HepG2 (cell line): Measurements from ENCODE around the gene PEX14. TPM values are rescaled to one million over a fixed set of nuclear protein-coding genes. Genes with fewer than 3 reads are reported as not detected.
A peak's percentile ranks its signal among the peaks of the same experiment; 100 is the strongest.

Experiments used
- ATM ChIP-seq: fragments of 450-650 bp; IDR thresholded peaks from 2 replicates; pipeline ENCODE4 v1.7.1; 2017; ENCODE audit warnings: mild to moderate bottlenecking, borderline replicate concordance
- CREB1 ChIP-seq, 2 experiments: fragments of 450-650 bp in 1 of 2; IDR thresholded peaks; 2 replicates each; pipeline ENCODE4 v1.6.1; 2016 to 2017; ENCODE audit warnings: control low read depth in 1 of 2, mild to moderate bottlenecking in 1 of 2, missing compliant biosample characterization in 1 of 2, missing genetic modification characterization in 1 of 2
- HHEX ChIP-seq: IDR thresholded peaks from 2 replicates; pipeline ENCODE4 v1.6.1; 2016; ENCODE audit warnings: control low read depth
- IRX3 ChIP-seq: sonication (generic); formaldehyde crosslinking; IDR thresholded peaks from 2 replicates; pipeline ENCODE4 v1.8.1; 2023; ENCODE audit warnings: mild to moderate bottlenecking, low read depth, missing genetic modification reagents, borderline replicate concordance
- MAX ChIP-seq: IDR thresholded peaks from 2 replicates; pipeline ENCODE4 v1.6.1; 2012; ENCODE audit warnings: inconsistent platforms
- NCOA5 ChIP-seq: sonication (generic); formaldehyde crosslinking; IDR thresholded peaks from 2 replicates; pipeline ENCODE4 v1.4.0; 2020; ENCODE audit warnings: missing genetic modification reagents
- SMC3 ChIP-seq: IDR thresholded peaks from 2 replicates; pipeline ENCODE4 v1.6.1; 2011; ENCODE audit warnings: low read length, improper control_type of control experiment
- SP140L ChIP-seq: sonication (generic); formaldehyde crosslinking; IDR thresholded peaks from 2 replicates; pipeline ENCODE4 v1.4.0; 2020; ENCODE audit warnings: missing genetic modification reagents, borderline replicate concordance
- TFE3 ChIP-seq: IDR thresholded peaks from 2 replicates; pipeline ENCODE4 v1.6.1; 2016
- ZBTB46 ChIP-seq: sonication (generic); formaldehyde crosslinking; IDR thresholded peaks from 2 replicates; pipeline ENCODE4 v1.4.0; 2020; ENCODE audit warnings: mild to moderate bottlenecking, missing genetic modification reagents, borderline replicate concordance
- ZFP37 ChIP-seq: sonication (generic); formaldehyde crosslinking; IDR thresholded peaks from 2 replicates; pipeline ENCODE4 v1.4.0; 2020; ENCODE audit warnings: missing genetic modification reagents, borderline replicate concordance
- ZNF224 ChIP-seq: sonication (generic); formaldehyde crosslinking; IDR thresholded peaks from 2 replicates; pipeline ENCODE4 v1.5.0; 2020; ENCODE audit warnings: mild to moderate bottlenecking, missing genetic modification reagents
- ZNF234 ChIP-seq: sonication (generic); formaldehyde crosslinking; conservative IDR thresholded peaks from 2 replicates; pipeline ENCODE4 v1.5.1; 2020; ENCODE audit warnings: mild to moderate bottlenecking, missing genetic modification reagents
- ZNF3 ChIP-seq: IDR thresholded peaks from 2 replicates; pipeline ENCODE4 v1.7.0; 2017; ENCODE audit warnings: inconsistent platforms
- ZNF354B ChIP-seq: sonication (generic); formaldehyde crosslinking; IDR thresholded peaks from 2 replicates; pipeline ENCODE4 v1.8.0; 2022; ENCODE audit warnings: mild to moderate bottlenecking, missing genetic modification reagents
- ZNF563 ChIP-seq: sonication (generic); formaldehyde crosslinking; IDR thresholded peaks from 2 replicates; pipeline ENCODE4 v1.8.0; 2022; ENCODE audit warnings: mild to moderate bottlenecking, moderate library complexity, missing genetic modification reagents
- polyA plus RNA-seq, 8 experiments: library from polyadenylated mRNA; depleted of rRNA in 3 of 8; stranded (reverse) in 7 of 8; unstranded in 1 of 8; fragments of >200 nt; fragmentation: Illumina TruSeq in 4 of 8; extraction: Trizol in 4 of 8; gene quantifications; 2 replicates each; pipeline versions ENCODE4 v1.2.1 to v1.2.3, GENCODE V29; 2011 to 2016; ENCODE audit warnings: low read depth in 4 of 8, missing spikeins in 1 of 8, mixed read lengths in 1 of 8; ENCODE audit not compliant: insufficient read depth in 1 of 8
- total RNA-seq, 5 experiments: library from RNA; depleted of rRNA; stranded (reverse); fragments of >200 nt; fragmentation: Illumina TruSeq; extraction: Trizol; gene quantifications; 2 replicates each; pipeline ENCODE4 v1.2.3, GENCODE V29; 2016; ENCODE audit warnings: low read depth in 1 of 5
- TF ChIP-seq, protein P1 (sequence below): sonication (generic); formaldehyde crosslinking; IDR thresholded peaks from 2 replicates; pipeline ENCODE4 v1.4.0; 2020; ENCODE audit warnings: missing genetic modification reagents, mild to moderate bottlenecking, borderline replicate concordance
- TF ChIP-seq, protein P2 (sequence below): sonication (generic); formaldehyde crosslinking; conservative IDR thresholded peaks from 2 replicates; pipeline ENCODE4 v1.4.0; 2020; ENCODE audit warnings: missing genetic modification reagents

PEX14 gene
- total and polyA plus RNA-seq, 2 of the 13 experiments (the other 11 are each of a cell fraction or from before 2014, with no cell fraction given): 6.5 to 9.9 TPM

DNA sequence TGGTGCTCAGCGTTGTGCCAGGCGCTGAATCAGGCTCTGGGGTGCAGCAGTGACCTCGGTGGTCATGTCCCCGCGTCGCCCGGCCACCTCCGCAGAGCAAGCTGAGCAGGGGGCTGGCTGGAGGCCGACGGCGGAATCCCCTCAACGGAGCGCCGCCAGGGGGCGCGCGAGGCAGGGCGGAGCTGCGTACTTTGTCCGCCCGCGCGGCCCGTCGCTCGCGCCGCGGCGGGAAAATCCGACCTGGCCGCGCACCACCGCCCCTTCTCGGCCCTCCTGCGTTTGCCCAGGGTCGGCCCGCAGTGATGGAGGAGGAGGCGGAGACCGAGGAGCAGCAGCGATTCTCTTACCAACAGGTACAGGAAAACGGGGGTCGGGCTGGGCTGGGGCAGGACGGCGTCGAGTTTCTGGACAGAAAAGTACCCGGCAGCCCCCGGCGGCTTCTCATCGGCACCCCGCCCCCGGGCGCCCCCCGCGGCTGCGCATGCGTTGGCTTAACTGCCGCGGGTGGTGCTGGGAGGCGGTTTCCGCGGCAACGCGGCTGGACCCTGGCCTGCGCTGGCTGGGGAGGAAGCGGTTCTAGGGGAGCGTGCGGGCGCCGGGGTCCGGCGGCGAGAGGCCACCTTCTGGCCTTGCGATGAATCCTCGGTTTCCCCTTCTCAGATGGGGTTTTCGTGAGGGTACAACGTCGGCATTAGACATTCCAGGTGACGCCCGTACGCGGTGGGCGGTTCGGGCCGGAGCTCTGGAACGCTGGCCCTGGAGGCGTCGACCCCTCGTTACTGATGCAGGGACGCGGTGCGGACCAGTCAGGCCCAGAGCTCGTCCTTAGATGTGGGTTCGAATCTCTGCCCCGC is 44.3 kb upstream of the PEX14 start, which contains the start of gene CENPS (continued):
- TF ChIP-seq IRX3 (CRISPR knock-in tag) (peak; percentile 98; the same call in 1 of the 2 replicates), NCOA5 (CRISPR knock-in tag) (no peak), ZNF354B (0 out of 2 replicates have a peak, but pooled peaks have one; percentile 70), CREB1 (IDR thresholded peaks at IDR 0.05) (no peak), CREB1 (CRISPR knock-in tag; IDR thresholded peaks at IDR 0.05) (no peak; the same call in 1 of the 2 replicates), ZNF563 (CRISPR knock-in tag) (peak; percentile 87), TFE3 (CRISPR knock-in tag) (peak; percentile 57), MAX (peak; percentile 99), ZBTB46 (CRISPR knock-in tag) (peak; percentile 9; the same call in 1 of the 2 replicates), ZNF224 (CRISPR knock-in tag) (peak; percentile 89; the same call in 1 of the 2 replicates), ZNF3 (no peak), ZNF234 (0 out of 2 replicates have a peak, but pooled peaks have one; percentile 36), SP140L (CRISPR knock-in tag) (no peak), SMC3 (peak; percentile 53; the same call in 1 of the 2 replicates), HHEX (no peak), ZFP37 (CRISPR knock-in tag) (0 out of 2 replicates have a peak, but pooled peaks have one; percentile 26), ATM (no peak)
- TF ChIP-seq, protein P1, sequence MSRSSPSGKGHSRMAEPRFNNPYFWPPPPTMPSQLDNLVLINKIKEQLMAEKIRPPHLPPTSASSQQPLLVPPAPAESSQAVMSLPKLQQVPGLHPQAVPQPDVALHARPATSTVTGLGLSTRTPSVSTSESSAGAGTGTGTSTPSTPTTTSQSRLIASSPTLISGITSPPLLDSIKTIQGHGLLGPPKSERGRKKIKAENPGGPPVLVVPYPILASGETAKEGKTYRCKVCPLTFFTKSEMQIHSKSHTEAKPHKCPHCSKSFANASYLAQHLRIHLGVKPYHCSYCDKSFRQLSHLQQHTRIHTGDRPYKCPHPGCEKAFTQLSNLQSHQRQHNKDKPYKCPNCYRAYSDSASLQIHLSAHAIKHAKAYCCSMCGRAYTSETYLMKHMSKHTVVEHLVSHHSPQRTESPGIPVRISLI: peak; percentile 54; the same call in 1 of the 2 replicates
- TF ChIP-seq, protein P2, sequence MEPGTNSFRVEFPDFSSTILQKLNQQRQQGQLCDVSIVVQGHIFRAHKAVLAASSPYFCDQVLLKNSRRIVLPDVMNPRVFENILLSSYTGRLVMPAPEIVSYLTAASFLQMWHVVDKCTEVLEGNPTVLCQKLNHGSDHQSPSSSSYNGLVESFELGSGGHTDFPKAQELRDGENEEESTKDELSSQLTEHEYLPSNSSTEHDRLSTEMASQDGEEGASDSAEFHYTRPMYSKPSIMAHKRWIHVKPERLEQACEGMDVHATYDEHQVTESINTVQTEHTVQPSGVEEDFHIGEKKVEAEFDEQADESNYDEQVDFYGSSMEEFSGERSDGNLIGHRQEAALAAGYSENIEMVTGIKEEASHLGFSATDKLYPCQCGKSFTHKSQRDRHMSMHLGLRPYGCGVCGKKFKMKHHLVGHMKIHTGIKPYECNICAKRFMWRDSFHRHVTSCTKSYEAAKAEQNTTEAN (CRISPR knock-in tag): peak; percentile 70; the same call in 1 of the 2 replicates
